ENCODE data around the gene VWA2. TPM values are rescaled to one million over a fixed set of nuclear protein-coding genes. Genes with fewer than 3 reads are reported as not detected.

Gene VWA2
- total RNA-seq, 4 donors from 2014 or later: 0.64 to 3.3 TPM; not detected in 2

GRCh38 chr10:114271779-114272167, 32.7 kb downstream of the VWA2 start:
- Histone ChIP-seq H3K4me3 (no peak overlapping the region), H3K27me3 (peaks cover 12% of the 10 kb centered on the region), H3K4me1 (peaks cover 0 to 20% (median 10%) of the 10 kb centered on the region in 4 donors), H3K36me3 (no peaks in the 10 kb centered on the region), H3K9me3 (no peaks in the 10 kb centered on the region), H3K27ac (peak overlapping the region in 2 of 4 donors; percentile 6 to 43)
- DNase-seq: no peak
- intact Hi-C loops (cut with DNase I; ENCODE audit: low total_unique reads): no loop called here
- 69% methylated on average over 4 of the region's 4 CpGs; no CpG with 5 or more reads in 1 of the 2 donors for WGBS, 2 donors (ENCODE audit: low coverage in 1 of 2)
- TF ChIP-seq POLR2AphosphoS5 (IDR thresholded peaks at IDR 0.05): peak; percentile 53 to 79 (median 78)
- no peak for TF ChIP-seq POLR2A (IDR thresholded peaks at IDR 0.05)
- in situ Hi-C loops (cut with MboI; ENCODE audit: low pct_ligation_motif_present in 1 of 4, low pct_unique_long_range_greater_than_20kb in 1 of 4, low sequenced_read_pairs in 3 of 4): no loop called here

GRCh38 chr10:114272696-114273095, 33.6 kb downstream of the VWA2 start:
- Histone ChIP-seq H3K4me1 (peaks cover 0 to 18% (median 10%) of the 10 kb centered on the region in 4 donors), H3K27me3 (peaks cover 12% of the 10 kb centered on the region), H3K27ac (no peak overlapping the region), H3K4me3 (no peak overlapping the region), H3K36me3 (no peaks in the 10 kb centered on the region), H3K9me3 (no peaks in the 10 kb centered on the region)
- DNase-seq: no peak
- intact Hi-C loops (cut with DNase I; ENCODE audit: low total_unique reads): no loop called here
- in situ Hi-C loops (cut with MboI; ENCODE audit: low pct_ligation_motif_present in 1 of 4, low pct_unique_long_range_greater_than_20kb in 1 of 4, low sequenced_read_pairs in 3 of 4): no loop called here
- WGBS, 2 donors (ENCODE audit: low coverage in 1 of 2): 89% methylated on average over 6 of the region's 6 CpGs; no CpG with 5 or more reads in 1 of the 2 donors
- TF ChIP-seq POLR2AphosphoS5 (IDR thresholded peaks at IDR 0.05) (no peak), POLR2A (IDR thresholded peaks at IDR 0.05) (no peak), EP300 (IDR thresholded peaks at IDR 0.05; ENCODE audit: low read depth) (no peak)
- TF ChIP-seq, protein P1, sequence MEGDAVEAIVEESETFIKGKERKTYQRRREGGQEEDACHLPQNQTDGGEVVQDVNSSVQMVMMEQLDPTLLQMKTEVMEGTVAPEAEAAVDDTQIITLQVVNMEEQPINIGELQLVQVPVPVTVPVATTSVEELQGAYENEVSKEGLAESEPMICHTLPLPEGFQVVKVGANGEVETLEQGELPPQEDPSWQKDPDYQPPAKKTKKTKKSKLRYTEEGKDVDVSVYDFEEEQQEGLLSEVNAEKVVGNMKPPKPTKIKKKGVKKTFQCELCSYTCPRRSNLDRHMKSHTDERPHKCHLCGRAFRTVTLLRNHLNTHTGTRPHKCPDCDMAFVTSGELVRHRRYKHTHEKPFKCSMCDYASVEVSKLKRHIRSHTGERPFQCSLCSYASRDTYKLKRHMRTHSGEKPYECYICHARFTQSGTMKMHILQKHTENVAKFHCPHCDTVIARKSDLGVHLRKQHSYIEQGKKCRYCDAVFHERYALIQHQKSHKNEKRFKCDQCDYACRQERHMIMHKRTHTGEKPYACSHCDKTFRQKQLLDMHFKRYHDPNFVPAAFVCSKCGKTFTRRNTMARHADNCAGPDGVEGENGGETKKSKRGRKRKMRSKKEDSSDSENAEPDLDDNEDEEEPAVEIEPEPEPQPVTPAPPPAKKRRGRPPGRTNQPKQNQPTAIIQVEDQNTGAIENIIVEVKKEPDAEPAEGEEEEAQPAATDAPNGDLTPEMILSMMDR (IDR thresholded peaks at IDR 0.05): no peak

- H3K4me1 ChIP-seq: peaks cover 0 to 18% (median 10%) of the 10 kb centered on the region in 4 donors
- 91% methylated on average over 3 of the region's 3 CpGs; no CpG with 5 or more reads in 1 of the 2 donors for WGBS, 2 donors (ENCODE audit: low coverage in 1 of 2)
- intact Hi-C loops (cut with DNase I; ENCODE audit: low total_unique reads) (no loop called here), in situ Hi-C loops (cut with MboI; ENCODE audit: low pct_ligation_motif_present in 1 of 4, low pct_unique_long_range_greater_than_20kb in 1 of 4, low sequenced_read_pairs in 3 of 4) (no loop called here)
- H3K36me3 ChIP-seq: no peaks in the 10 kb centered on the region
- H3K27ac ChIP-seq: no peak overlapping the region
- TF ChIP-seq, protein P1 (IDR thresholded peaks at IDR 0.05): no peak
- TF ChIP-seq EP300 (IDR thresholded peaks at IDR 0.05; ENCODE audit: low read depth): no peak
- TF ChIP-seq POLR2AphosphoS5 (IDR thresholded peaks at IDR 0.05): no peak
- TF ChIP-seq POLR2A (IDR thresholded peaks at IDR 0.05): no peak
- DNase-seq: no peak
- H3K9me3 ChIP-seq: no peaks in the 10 kb centered on the region
- peaks cover 12% of the 10 kb centered on the region for H3K27me3 ChIP-seq
- no peak overlapping the region for H3K4me3 ChIP-seq
Observed at GRCh38 chr10:114273910-114274309, 34.9 kb downstream of the VWA2 start.

- Histone ChIP-seq H3K36me3 (no peaks in the 10 kb centered on the region), H3K4me1 (peaks cover 0 to 18% (median 10%) of the 10 kb centered on the region in 4 donors), H3K27me3 (peaks cover 12% of the 10 kb centered on the region), H3K9me3 (no peaks in the 10 kb centered on the region), H3K4me3 (no peak overlapping the region), H3K27ac (no peak overlapping the region)
- TF ChIP-seq EP300 (IDR thresholded peaks at IDR 0.05; ENCODE audit: low read depth): no peak
- TF ChIP-seq POLR2AphosphoS5 (IDR thresholded peaks at IDR 0.05): no peak
- TF ChIP-seq, protein P1 (IDR thresholded peaks at IDR 0.05): no peak
- no peak for TF ChIP-seq POLR2A (IDR thresholded peaks at IDR 0.05)
- DNase-seq: no peak
- WGBS, 2 donors (ENCODE audit: low coverage in 1 of 2): 88 to 90% methylated on average over 11 to 16 of the region's 16 CpGs
- intact Hi-C loops (cut with DNase I; ENCODE audit: low total_unique reads): no loop called here
- in situ Hi-C loops (cut with MboI; ENCODE audit: low pct_ligation_motif_present in 1 of 4, low pct_unique_long_range_greater_than_20kb in 1 of 4, low sequenced_read_pairs in 3 of 4): no loop called here
Observed at GRCh38 chr10:114274616-114275453, 35.8 kb downstream of the VWA2 start.

All from transverse colon (tissue), 4 donors.